SK-N-SH (cell line): ENCODE data around the gene OGDH. TPM values are rescaled to one million over a fixed set of nuclear protein-coding genes. Genes with fewer than 3 reads are reported as not detected.

Source experiments
- CTCF ChIA-PET: fragments of 300-600, 350-600 bp; formaldehyde crosslinking; extraction: SDS; loops from one replicate; lab custom pipeline; 2021; lab: Yijun Ruan, JAX
- POLR2A ChIA-PET: fragments of 350-600 bp; sonication (Branson Sonifier 250); formaldehyde crosslinking; extraction: SDS; loops from one replicate; lab custom pipeline; 2020; ENCODE audit warnings: antibody characterized with exemption, inconsistent platforms; lab: Yijun Ruan, JAX
- DNase-seq: peaks from one replicate; pipeline ENCODE4 v3.0.0; 2012
- H2AFZ ChIP-seq: fragments of 200-600 bp; sonication (generic); 2 replicates; pipeline ENCODE4 v1.8.1; 2016; ENCODE audit warnings: antibody characterized with exemption, mild to moderate bottlenecking, low read depth
- H3F3A ChIP-seq: fragments of 200-600 bp; sonication (generic); replicated peaks from 2 replicates; pipeline ENCODE3; 2016; ENCODE audit warnings: antibody characterized with exemption, mild to moderate bottlenecking; ENCODE audit not compliant: insufficient read depth
- H3K27ac ChIP-seq, 2 experiments: fragments of 200-500 bp in 1 of 2; fragments of 200-600 bp in 1 of 2; sonication (Bioruptor generic) in 1 of 2; sonication (generic), shearing (Covaris generic) in 1 of 2; 2 replicates each; pipeline versions ENCODE4 v1.5.1 to v1.6.1; 2014 to 2016; ENCODE audit warnings: low read depth in 2 of 2, inconsistent platforms in 1 of 2, low read length in 1 of 2, mild to moderate bottlenecking in 1 of 2, mixed read lengths in 1 of 2
- H3K27me3 ChIP-seq: fragments of 200-600 bp; sonication (generic), shearing (Covaris generic); 2 replicates; pipeline ENCODE4 v1.6.1; 2016; ENCODE audit warnings: mixed run types; ENCODE audit not compliant: insufficient read depth
- H3K36me3 ChIP-seq, 2 experiments: fragments of 200-500 bp in 1 of 2; fragments of 200-600 bp in 1 of 2; sonication (Bioruptor generic) in 1 of 2; sonication (generic) in 1 of 2; replicated peaks in 1 of 2; 2 replicates each; pipeline versions ENCODE3 to v1.5.1; 2014 to 2016; ENCODE audit warnings: low read length in 1 of 2, mild to moderate bottlenecking in 1 of 2; ENCODE audit not compliant: insufficient read depth in 2 of 2, control insufficient read depth in 1 of 2
- H3K4me1 ChIP-seq, 2 experiments: fragments of 200-500 bp in 1 of 2; fragments of 200-600 bp in 1 of 2; sonication (Bioruptor generic) in 1 of 2; sonication (generic), shearing (Covaris generic) in 1 of 2; 2 replicates each; pipeline versions ENCODE4 v1.5.1 to v1.6.1; 2014 to 2016; ENCODE audit warnings: low read depth in 1 of 2, low read length in 1 of 2, mixed run types in 1 of 2; ENCODE audit not compliant: insufficient read depth in 2 of 2, control insufficient read depth in 1 of 2
- H3K4me2 ChIP-seq: fragments of 200-600 bp; sonication (generic), shearing (Covaris generic); 2 replicates; pipeline ENCODE4 v1.6.1; 2017; ENCODE audit warnings: mixed run types
- H3K4me3 ChIP-seq, 2 experiments: fragments of 200-500 bp in 1 of 2; fragments of 200-600 bp in 1 of 2; sonication (Bioruptor generic) in 1 of 2; sonication (generic), shearing (Covaris generic) in 1 of 2; 2 replicates each; pipeline versions ENCODE4 v1.5.1 to v1.8.1; 2014 to 2016; ENCODE audit warnings: low read depth in 2 of 2, inconsistent platforms in 1 of 2, low read length in 1 of 2, mild to moderate bottlenecking in 1 of 2, mixed read lengths in 1 of 2, moderate library complexity in 1 of 2
- H3K79me2 ChIP-seq: fragments of 200-600 bp; sonication (generic); 2 replicates; pipeline ENCODE4 v1.8.1; 2017; ENCODE audit warnings: mild to moderate bottlenecking; ENCODE audit not compliant: insufficient read depth
- H3K9ac ChIP-seq: fragments of 200-600 bp; sonication (generic); 2 replicates; pipeline ENCODE4 v1.6.1; 2017; ENCODE audit warnings: mixed run types
- H3K9me2 ChIP-seq: fragments of 200-600 bp; sonication (generic); 2 replicates; pipeline ENCODE4 v1.6.1; 2017; ENCODE audit warnings: mixed run types
- H3K9me3 ChIP-seq: fragments of 200-600 bp; sonication (generic); 2 replicates; pipeline ENCODE4 v1.6.1; 2017; ENCODE audit warnings: mixed run types, mild to moderate bottlenecking, moderate library complexity
- H4K20me1 ChIP-seq: fragments of 200-600 bp; sonication (generic); 2 replicates; pipeline ENCODE4 v1.6.1; 2017; ENCODE audit warnings: mild to moderate bottlenecking, mixed run types; ENCODE audit not compliant: insufficient read depth
- CTCF ChIP-seq: fragments of 200-600 bp; sonication (generic); IDR thresholded peaks from 2 replicates; pipeline ENCODE4 v1.6.1; 2017; ENCODE audit warnings: antibody characterized with exemption, mild to moderate bottlenecking, moderate library complexity
- EP300 ChIP-seq, 2 experiments: IDR thresholded peaks; 2 replicates each; pipeline versions ENCODE4 v1.4.0 to v1.6.1; 2012; ENCODE audit warnings: borderline replicate concordance in 1 of 2, low read depth in 1 of 2, low read length in 1 of 2
- FOSL2 ChIP-seq: IDR thresholded peaks from 2 replicates; pipeline ENCODE4 v1.4.0; 2012; ENCODE audit warnings: low read depth, mild to moderate bottlenecking, moderate library complexity, borderline replicate concordance
- FOXJ3 ChIP-seq: sonication (generic); formaldehyde crosslinking; IDR thresholded peaks from 2 replicates; pipeline ENCODE4 v1.5.1; 2020; ENCODE audit warnings: mild to moderate bottlenecking, missing genetic modification reagents
- FOXM1 ChIP-seq: IDR thresholded peaks from 2 replicates; pipeline ENCODE4 v1.4.0; 2012; ENCODE audit warnings: low read depth, mild to moderate bottlenecking
- GATA2 ChIP-seq: sonication (generic); formaldehyde crosslinking; IDR thresholded peaks from 2 replicates; pipeline ENCODE4 v1.5.0; 2020; ENCODE audit warnings: mild to moderate bottlenecking, missing genetic modification reagents
- IRF3 ChIP-seq: fragments of 150-350 bp; IDR thresholded peaks from 2 replicates; pipeline ENCODE4 v1.6.1; 2016; ENCODE audit warnings: mild to moderate bottlenecking, low read depth, low read length
- MEF2A ChIP-seq: IDR thresholded peaks from 2 replicates; pipeline ENCODE4 v1.4.0; 2012; ENCODE audit warnings: low read depth, borderline replicate concordance
- MXI1 ChIP-seq: IDR thresholded peaks from 2 replicates; pipeline ENCODE4 v1.6.1; 2012; ENCODE audit warnings: mild to moderate bottlenecking, low read depth, low read length, improper control_type of control experiment
- RCOR1 ChIP-seq: fragments of 150-350 bp; IDR thresholded peaks from 2 replicates; pipeline ENCODE4 v1.6.1; 2017; ENCODE audit warnings: antibody characterized with exemption, low read length
- RFX5 ChIP-seq: IDR thresholded peaks from 2 replicates; pipeline ENCODE4 v1.6.1; 2012; ENCODE audit warnings: mild to moderate bottlenecking, improper control_type of control experiment, low read length
- RXRA ChIP-seq: IDR thresholded peaks from 2 replicates; pipeline ENCODE4 v1.4.0; 2012; ENCODE audit warnings: low read depth, mild to moderate bottlenecking, borderline replicate concordance
- TCF12 ChIP-seq: IDR thresholded peaks from 2 replicates; pipeline ENCODE4 v1.4.0; 2012
- TEAD4 ChIP-seq: IDR thresholded peaks from 2 replicates; pipeline ENCODE4 v1.4.0; 2012; ENCODE audit warnings: mild to moderate bottlenecking, borderline replicate concordance; ENCODE audit not compliant: insufficient read depth
- YY1 ChIP-seq: IDR thresholded peaks from 2 replicates; pipeline ENCODE4 v1.4.0; 2012; ENCODE audit warnings: low read depth, mild to moderate bottlenecking
- WGBS: methylation state at CpG from one replicate; pipeline ENCODE4 v1.1.6; 2017; ENCODE audit warnings: low lambda C conversion rate; 5-methylcytosine and 5-hydroxymethylcytosine counted together
- polyA plus RNA-seq, 3 experiments: library from polyadenylated mRNA; depleted of rRNA; stranded (reverse); fragments of >200 nt; gene quantifications; 2 replicates each; pipeline ENCODE4 v1.2.3, GENCODE V29; 2012
- TF ChIP-seq, protein P1 (sequence below): IDR thresholded peaks from 2 replicates; pipeline ENCODE4 v1.6.1; 2012; ENCODE audit warnings: mild to moderate bottlenecking, low read depth, low read length, moderate library complexity

OGDH gene
- polyA plus RNA-seq, 1 of the 3 experiments (the other 2 are of a cell fraction): 69.4 TPM

DNA sequence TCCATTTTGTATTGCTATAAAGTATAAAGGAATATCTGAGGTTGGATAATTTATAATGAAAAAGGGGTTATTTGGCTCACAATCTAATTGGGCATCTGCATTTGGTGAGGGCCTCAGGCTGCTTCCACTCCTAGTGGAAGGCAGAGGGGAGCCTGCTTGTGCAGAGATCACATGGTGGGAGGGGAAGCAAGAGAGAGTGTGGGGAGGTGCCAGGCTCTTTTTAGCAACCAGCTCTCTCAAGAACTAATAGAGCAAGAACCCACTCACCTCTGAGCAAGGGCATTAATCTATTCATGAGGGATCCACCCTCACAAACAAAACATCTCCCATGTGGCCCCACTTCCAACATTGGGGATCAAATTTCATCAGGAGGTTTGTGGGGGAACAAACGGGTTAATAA, 64.6 kb downstream of the OGDH start (continued):
- no peak for TF ChIP-seq TEAD4
- no peak for TF ChIP-seq GATA2
- no peak for TF ChIP-seq FOXJ3 (CRISPR knock-in tag)
- TF ChIP-seq MXI1: no peak
- no peak for TF ChIP-seq IRF3
- TF ChIP-seq FOXM1: no peak
- TF ChIP-seq, all 33 proteins: peak for 0

- peaks cover 0 to 3% of the 10 kb centered on the region in 2 experiments; a peak in 1 of 4 replicates for H3K4me1 ChIP-seq
- peaks cover 19 to 20% of the 10 kb centered on the region in 2 experiments for H3K36me3 ChIP-seq
- H3K27ac ChIP-seq: no peak overlapping the region
- H3K79me2 ChIP-seq: no peaks in the 10 kb centered on the region
- no peak for DNase-seq
- 90% methylated on average over 2 of the region's 2 CpGs for WGBS
- H3K9me2 ChIP-seq: no peaks in the 10 kb centered on the region
- H4K20me1 ChIP-seq: no peaks in the 10 kb centered on the region
- ChIA-PET CTCF (no interaction called here), POLR2A (no interaction called here)
- H3K27me3 ChIP-seq: no peaks in the 10 kb centered on the region
- no peak overlapping the region for H2AFZ ChIP-seq
- H3K4me3 ChIP-seq: no peak overlapping the region
- no peak overlapping the region for H3K9ac ChIP-seq
- no peaks in the 10 kb centered on the region for H3K9me3 ChIP-seq
- no peak overlapping the region for H3K4me2 ChIP-seq
- TF ChIP-seq TEAD4: no peak
- no peak for TF ChIP-seq EP300 (IDR thresholded peaks at IDR 0.05; ENCODE audit: borderline replicate concordance in 1 of 2, low read depth in 1 of 2, low read length in 1 of 2)
- no peak for TF ChIP-seq MEF2A
- TF ChIP-seq RCOR1: no peak
- TF ChIP-seq YY1: no peak
- TF ChIP-seq CTCF: no peak
- no peak for TF ChIP-seq FOSL2
- no peak for TF ChIP-seq FOXM1
- TF ChIP-seq RXRA: no peak
- TF ChIP-seq TCF12: no peak
- TF ChIP-seq MXI1: no peak
- no peak for TF ChIP-seq GATA2
- TF ChIP-seq, protein P1, sequence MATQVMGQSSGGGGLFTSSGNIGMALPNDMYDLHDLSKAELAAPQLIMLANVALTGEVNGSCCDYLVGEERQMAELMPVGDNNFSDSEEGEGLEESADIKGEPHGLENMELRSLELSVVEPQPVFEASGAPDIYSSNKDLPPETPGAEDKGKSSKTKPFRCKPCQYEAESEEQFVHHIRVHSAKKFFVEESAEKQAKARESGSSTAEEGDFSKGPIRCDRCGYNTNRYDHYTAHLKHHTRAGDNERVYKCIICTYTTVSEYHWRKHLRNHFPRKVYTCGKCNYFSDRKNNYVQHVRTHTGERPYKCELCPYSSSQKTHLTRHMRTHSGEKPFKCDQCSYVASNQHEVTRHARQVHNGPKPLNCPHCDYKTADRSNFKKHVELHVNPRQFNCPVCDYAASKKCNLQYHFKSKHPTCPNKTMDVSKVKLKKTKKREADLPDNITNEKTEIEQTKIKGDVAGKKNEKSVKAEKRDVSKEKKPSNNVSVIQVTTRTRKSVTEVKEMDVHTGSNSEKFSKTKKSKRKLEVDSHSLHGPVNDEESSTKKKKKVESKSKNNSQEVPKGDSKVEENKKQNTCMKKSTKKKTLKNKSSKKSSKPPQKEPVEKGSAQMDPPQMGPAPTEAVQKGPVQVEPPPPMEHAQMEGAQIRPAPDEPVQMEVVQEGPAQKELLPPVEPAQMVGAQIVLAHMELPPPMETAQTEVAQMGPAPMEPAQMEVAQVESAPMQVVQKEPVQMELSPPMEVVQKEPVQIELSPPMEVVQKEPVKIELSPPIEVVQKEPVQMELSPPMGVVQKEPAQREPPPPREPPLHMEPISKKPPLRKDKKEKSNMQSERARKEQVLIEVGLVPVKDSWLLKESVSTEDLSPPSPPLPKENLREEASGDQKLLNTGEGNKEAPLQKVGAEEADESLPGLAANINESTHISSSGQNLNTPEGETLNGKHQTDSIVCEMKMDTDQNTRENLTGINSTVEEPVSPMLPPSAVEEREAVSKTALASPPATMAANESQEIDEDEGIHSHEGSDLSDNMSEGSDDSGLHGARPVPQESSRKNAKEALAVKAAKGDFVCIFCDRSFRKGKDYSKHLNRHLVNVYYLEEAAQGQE: no peak
- TF ChIP-seq RFX5: no peak
- H3F3A ChIP-seq: no peaks in the 10 kb centered on the region
Observed at GRCh38 chr7:44673324-44673723, 66.9 kb downstream of the OGDH start.
